Neural cell (in vitro differentiated cells): Measurements from ENCODE around the gene KLHDC8B.

Source experiments
- CTCF ChIP-seq: fragments of 450-650 bp; IDR thresholded peaks from 2 replicates; pipeline ENCODE4 v1.5.1; 2014; ENCODE audit warnings: antibody characterized with exemption, mild to moderate bottlenecking, moderate library complexity; ENCODE audit not compliant: poor library complexity, severe bottlenecking
- EZH2 ChIP-seq: fragments of 200-600, 300-800 bp; shearing (Covaris generic), sonication (generic); IDR thresholded peaks from 2 replicates; pipeline ENCODE4 v1.6.1; 2014; ENCODE audit warnings: antibody characterized with exemption, low read length, borderline replicate concordance, mild to moderate bottlenecking; ENCODE audit not compliant: insufficient read depth, poor library complexity, severe bottlenecking
- POLR2AphosphoS5 ChIP-seq: IDR thresholded peaks from 2 replicates; pipeline ENCODE4 v1.6.1; 2012
- RAD21 ChIP-seq: fragments of 450-650 bp; conservative IDR thresholded peaks from 2 replicates; pipeline ENCODE4 v1.6.1; 2014; ENCODE audit warnings: antibody characterized with exemption, mild to moderate bottlenecking, moderate library complexity
- REST ChIP-seq: IDR thresholded peaks from 2 replicates; pipeline ENCODE4 v1.6.1; 2012; ENCODE audit warnings: borderline replicate concordance
- TAF1 ChIP-seq: IDR thresholded peaks from 2 replicates; pipeline ENCODE4 v1.6.1; 2012; ENCODE audit warnings: low read depth

- TF ChIP-seq CTCF (no peak), REST (no peak), RAD21 (no peak), POLR2AphosphoS5 (no peak), EZH2 (no peak), TAF1 (no peak)
Measured at GRCh38 chr3:49134471-49135265, 36.7 kb upstream of the KLHDC8B start.
